Stimulated activated CD4-positive, alpha-beta T cell treated with anti-CD3 and anti-CD28 coated beads, Interleukin-12 subunit alpha, Interleukin-12 subunit beta, amount 100 ng/mL, for 4 hours (primary cell): ENCODE measurements around the gene KRTAP23-1.
A peak's percentile ranks its signal among the peaks of the same experiment; 100 is the strongest.

Experiments used
- DNase-seq: peaks from one replicate; pipeline ENCODE4 v3.0.0-alpha.2; 2020

Gene KRTAP23-1, protein sequence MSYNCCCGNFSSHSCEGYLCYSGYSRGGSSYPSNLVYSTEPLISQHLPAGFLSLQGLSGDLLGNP

DNA sequence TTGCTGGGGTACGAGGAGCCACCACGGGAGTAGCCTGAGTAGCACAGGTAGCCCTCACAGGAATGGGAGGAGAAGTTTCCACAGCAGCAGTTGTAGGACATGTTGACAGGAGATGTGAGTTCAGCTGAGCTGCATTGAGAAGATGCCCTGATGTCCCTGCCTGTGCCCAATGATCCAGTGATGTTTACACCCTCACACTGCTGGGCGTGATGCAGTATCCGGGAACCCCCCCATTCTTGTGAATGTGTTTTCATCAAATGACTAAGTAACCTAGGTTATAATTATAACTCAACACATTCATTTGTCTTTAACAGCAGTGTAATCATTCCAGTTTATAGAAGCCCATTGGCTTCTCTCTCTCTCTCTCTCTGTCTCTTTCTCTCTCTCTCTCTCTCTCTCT, at the start of gene KRTAP23-1:
TSS of gene KRTAP23-1 (minus strand) at position 101 of the 400 bp plus-strand sequence. CDS start at position 101, 0 bp downstream.
- DNase-seq = no peak

DNA sequence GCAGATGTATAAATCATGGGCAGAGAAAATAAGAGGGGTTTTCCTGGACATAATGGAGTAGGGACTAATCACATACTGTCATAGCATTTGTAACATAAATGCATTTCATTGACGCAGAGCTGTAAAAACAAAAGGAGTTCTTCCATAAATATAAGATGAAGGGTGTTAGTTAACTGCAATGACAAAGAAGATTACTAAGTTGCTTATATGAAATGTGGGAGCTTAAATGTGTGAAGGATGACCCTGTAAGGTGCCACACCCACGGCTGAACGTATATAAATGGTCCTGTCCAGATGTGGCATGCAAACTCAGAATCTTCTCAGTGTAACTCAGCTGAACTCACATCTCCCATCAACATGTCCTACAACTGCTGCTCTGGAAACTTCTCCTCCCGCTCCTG, 47.3 kb upstream of the KRTAP23-1 start, which contains the start of gene KRTAP13-1:
TSS of gene KRTAP13-1 (plus strand) at position 301 of the 400 bp plus-strand sequence. CDS start at position 357, 56 bp downstream.
- no peak for DNase-seq

DNA sequence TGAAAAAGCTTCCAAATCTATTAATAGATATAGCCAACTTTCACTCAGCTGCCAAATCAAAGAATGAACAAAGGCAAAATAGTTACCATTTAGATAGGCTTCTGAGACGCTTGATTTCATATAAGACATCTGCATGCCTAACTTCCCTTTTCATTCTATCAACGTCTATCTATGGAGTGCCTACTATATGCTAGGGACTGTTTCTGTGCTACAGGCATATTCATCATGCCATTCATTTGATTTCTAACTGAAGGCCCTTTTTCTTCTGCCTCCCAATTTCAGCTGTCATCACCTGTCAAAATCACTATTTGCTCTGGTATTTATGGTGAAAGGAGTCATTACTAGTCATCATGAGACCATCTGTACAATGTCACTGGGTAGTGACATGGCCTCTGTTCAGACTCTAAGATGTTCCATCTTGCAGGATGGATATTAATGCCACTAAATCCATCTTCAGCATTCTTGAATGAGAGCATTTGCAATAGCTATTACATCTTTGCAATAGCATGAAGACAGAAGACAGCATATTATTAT, 43.2 kb upstream of the KRTAP23-1 start:
- no peak for DNase-seq

DNA sequence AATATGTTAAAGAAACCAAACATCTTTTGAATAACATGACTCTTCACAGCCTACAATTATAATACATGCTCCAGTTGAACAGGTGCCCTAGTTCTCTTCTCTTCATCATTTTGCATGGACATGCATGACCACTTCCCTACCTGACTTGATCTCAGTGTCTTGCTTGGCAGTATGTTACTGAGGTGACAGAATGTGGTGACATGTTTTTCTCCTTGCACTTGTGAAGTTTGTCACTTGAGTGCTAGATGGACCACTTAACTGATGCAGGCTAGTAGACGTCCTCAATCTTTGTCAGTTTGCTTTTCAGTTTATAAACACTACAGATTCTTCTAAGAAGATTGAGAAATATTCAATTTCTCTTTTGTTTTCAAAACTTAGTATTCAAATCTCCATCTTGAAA, 33.8 kb upstream of the KRTAP23-1 start:
- DNase-seq = no peak

DNA sequence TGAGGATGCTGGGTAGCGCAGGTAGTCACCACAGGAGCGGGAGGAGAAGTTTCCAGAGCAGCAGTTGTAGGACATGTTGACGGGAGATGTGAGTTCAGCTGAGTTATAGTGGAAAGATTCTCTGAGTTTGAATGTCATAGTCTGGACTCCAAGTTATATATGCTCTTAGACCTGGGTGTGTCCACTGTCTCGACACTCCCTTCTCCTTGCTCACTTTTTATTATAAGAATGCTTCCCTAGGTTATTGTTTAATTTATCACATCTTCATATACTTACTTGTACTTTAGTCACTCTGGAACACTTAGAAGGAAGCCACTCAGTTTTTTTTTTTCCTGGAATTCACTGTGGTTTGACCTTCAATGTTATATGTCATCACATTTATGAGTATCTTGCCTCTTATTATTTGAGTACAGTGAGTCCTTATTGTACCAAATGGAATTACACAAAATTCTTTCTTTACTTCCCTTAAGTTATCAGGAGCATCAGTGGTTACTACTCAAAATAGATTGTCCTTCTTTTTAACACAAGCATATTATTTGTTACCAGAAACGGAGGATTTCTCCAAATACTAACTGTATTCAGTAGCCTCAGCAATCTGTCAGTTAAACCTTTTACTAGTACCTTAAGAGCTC, 23.8 kb upstream of the KRTAP23-1 start, which contains the start of gene KRTAP13-2:
TSS of gene KRTAP13-2 (minus strand) at position 133 of the 632 bp plus-strand sequence. CDS start at position 75, 58 bp downstream.
- DNase-seq = no peak

DNA sequence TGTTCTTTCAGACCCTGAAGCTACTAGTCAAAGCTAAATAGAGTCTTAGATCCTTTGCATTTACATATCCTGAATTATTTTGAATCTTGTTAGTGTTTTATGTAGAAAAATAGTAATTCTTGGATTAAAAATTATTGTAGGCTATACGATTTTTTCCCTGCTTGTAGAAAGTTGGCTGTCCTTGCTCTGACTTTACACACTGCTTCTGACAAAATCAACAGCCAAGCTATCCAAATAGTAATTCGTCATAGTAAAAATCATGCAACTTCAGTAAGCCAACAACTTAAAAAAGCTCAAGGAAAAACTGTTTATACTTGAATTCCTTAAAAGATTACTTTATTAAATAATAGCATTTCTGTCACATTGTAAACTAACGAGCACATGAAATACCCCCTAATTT, 7.5 kb upstream of the KRTAP23-1 start:
- no peak for DNase-seq

DNA sequence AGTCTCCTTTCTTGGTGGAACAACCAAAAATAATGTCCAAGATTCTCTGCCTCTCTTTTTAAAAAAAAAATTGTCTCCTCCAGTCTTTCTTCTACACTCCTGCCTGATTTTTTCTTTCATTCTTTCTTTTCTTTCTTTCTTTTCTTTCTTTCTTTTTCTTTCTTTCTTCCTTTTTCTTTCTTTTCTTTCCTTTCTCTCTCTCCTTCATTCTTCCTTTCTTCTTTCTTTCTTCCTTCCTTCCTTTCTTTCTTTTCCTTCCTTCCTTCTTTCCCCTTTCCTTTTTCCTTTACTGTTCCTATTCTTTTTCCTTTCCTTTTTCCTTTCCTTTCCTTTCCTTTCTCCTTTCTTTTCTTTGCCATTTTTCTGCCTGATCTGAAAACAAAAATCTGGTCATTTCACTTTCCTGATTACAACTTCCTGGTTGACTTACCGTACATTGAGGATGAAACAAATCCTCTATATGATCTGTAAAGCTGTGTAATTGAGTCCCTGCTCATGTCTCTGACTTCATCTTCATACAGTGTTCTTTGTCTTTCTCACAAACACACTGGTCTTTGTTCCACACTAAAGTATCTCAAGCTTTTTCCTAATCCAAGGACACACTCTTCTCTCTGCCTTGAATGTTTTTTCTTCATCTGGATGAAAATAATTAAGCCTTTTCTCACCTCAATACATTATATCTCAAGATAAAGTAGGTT, 6.1 kb upstream of the KRTAP23-1 start:
- no peak for DNase-seq

DNA sequence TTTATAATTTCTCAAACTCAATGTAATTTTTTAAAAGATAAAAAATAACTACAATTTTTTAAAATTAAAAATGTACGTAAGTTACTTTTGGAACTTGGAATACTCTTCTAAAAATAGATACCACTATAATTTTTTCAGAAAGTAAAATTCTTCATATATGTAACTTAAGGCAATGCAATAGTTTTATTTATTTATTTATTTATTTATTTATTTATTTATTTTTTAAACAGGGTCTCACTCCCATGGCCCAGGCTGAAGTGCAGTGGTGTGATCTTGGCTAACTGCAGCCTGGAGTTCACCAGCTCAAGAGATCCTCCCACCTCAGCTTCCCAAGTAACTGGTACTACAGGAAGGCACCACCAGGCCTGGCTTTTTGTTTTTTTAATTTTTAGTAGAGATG, 3.1 kb upstream of the KRTAP23-1 start:
- no peak for DNase-seq

DNA sequence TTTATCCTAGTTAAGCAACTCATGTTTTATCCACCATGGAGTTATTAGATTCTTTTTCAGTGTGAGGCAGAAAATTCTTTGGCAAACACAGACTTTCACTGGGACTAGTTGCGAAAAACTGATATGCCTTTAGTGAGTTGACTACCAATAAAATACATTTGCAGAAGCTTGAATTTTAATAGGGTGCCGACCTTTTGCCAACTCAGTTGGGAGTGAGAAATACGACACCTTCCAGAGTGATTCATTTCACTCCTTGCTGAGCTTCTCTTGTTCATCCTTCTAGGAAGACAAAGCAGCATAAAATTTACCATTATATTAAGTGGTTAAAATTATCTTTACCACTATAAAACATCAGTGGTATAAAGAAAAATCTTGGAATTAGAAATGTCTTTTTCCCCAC, 1.2 kb upstream of the KRTAP23-1 start:
- DNase-seq = no peak

DNA sequence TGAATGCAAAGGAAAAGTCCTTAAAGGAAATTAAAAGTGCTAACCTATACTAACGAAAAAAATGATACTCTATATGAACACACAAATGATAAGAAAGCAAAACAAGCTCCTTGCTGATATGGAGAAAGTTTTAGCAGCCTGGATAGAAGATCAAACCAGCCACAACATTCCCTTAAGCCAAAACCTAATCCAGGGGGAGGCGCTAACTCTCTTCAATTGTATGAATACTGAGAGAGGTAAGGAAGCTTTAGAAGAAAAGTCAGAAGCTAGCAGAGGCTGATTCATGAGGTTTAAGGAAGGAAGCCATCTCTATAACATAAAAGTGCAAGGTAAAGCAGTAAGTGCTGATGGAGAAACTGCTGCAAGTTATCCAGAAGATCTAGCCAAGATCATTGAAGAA, 3.4 kb downstream of the KRTAP23-1 start:
- DNase-seq = no peak

DNA sequence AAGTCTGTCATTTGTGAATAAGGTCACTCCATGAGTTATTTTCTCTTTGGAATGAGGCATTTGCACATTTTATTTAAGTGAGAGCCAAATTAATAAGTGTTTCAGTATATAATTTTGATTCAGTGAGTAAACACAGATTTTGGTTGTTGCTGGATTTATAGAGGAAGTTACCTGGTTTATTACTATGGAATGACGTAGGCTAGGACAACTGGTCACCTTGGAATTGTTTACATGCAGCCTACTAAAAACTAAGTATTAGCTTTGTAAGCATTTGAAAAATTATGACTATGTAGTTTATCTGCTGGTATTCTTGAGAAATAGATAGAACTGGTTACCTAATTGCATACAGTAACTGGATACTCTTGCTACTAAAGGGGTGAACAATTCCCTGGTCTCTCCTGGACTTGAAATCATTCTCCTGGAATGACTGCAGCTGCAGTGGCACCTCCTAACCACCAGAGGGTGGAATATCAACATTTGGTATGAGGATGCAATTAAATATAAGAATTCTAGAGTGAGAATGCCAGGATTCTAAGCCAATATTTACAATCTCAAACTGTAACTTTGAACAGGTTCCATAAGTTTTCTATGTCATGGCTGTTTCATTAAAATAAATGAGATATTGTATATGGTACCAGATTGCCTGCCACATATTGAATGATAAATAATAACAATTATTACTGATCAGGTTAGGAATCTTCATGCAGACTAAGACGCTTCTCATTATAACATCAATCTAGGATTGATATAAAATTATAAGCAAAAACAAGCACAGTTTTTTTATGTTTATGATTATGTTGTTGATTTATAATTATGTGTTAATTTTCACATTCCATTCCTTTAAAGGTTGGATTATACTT, 7.5 kb downstream of the KRTAP23-1 start:
- DNase-seq = peak; percentile 11

DNA sequence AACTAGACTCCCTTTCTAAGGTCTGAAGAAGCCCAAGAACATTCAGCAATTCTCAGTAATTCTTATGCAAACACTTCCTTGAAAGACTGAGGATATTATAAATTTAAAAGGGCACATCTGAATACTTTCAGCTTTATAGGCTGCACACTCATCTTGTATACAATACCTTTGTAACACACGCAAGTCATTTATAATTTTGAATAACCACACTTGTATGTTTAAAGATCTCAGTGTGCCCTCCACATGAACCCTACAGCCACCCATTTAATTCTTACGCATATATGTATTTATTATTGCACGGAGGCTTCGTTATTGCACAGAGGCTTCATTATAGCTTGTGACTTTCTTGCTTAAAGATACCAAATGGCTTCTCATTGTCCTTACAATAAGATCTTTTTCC, 9.7 kb downstream of the KRTAP23-1 start:
- no peak for DNase-seq

DNA sequence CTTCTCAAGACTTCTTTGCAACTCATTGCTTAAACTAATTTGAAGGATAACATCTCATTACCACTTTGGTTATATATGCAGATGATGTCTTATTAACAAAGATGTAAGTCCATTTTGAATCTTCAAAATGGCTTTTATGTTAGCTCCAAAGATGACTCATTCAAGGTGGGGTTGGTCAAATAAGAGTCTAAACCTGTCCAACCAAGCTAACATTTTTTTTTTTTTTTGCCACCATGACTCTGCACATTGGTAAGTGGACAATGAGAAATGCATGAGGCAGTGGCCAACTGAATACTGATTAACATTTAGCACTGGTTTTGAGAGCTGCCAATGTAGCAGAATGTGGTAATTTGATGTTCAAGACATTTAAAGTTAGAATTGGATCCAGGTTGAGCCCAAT, 10.6 kb downstream of the KRTAP23-1 start:
- DNase-seq = no peak

DNA sequence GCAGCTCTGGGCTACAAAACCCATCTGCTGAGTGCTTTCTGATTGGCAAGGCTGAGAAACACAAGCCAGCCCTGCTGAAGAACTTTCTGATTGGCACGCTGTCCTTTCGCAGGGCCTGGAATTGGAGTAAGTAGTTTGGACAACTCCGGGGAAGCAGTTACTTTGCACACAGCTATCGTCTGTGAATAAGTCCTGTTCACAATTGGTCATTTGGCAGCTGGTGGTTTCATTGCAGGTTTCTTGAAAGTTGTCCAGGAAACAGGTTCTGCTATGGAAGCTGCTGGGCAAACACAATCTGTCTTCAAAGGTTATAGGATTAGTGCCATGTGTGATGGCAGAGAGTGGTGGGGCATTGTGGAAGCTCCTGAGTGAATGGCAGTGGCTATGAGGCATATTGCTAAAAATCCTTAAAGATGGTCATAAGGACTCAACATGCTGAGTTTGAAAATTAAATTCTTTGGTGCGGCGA, 11.1 kb downstream of the KRTAP23-1 start, which contains the start of gene KRTAP27-1:
TSS of gene KRTAP27-1 (minus strand) at position 419 of the 469 bp plus-strand sequence. CDS start at position 393, 26 bp downstream.
- no peak for DNase-seq

DNA sequence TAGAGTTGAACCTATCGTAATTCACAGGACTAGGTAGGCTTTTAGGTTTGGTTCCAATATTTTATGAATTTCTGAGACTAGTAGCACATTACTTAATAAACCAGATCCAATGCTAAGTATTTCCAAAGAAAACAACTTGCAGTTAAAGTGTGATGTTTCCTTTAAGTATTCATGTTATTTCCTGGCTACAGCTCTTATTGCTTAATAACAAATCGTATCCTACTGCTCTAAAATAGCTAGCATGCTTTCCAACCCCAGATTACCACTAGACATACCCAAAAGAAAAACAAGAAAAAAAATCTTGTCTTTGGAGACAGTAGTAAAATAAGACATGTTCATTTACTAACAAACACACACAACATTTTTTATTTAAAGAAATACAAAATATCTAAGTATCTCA, 11.8 kb downstream of the KRTAP23-1 start:
- DNase-seq = no peak

DNA sequence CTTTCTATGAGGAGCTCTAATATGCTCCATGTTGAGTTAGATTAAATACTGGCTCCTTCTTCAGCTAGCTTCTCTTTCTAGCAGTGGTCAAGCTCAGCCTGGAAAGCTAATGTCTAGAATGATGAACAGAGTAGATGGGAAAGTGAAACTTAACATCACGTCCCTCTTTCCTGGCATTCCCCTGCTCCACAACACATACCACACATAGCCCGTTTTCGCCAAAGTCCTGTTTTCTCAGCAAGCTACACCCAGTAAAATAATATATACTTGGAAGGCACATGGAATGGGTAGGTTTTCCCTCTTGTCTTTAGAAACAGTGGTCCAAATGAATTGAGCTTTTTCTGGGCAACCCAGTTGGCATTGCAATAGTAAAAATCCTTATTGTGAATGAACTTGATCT, 14.7 kb downstream of the KRTAP23-1 start:
- DNase-seq = no peak

DNA sequence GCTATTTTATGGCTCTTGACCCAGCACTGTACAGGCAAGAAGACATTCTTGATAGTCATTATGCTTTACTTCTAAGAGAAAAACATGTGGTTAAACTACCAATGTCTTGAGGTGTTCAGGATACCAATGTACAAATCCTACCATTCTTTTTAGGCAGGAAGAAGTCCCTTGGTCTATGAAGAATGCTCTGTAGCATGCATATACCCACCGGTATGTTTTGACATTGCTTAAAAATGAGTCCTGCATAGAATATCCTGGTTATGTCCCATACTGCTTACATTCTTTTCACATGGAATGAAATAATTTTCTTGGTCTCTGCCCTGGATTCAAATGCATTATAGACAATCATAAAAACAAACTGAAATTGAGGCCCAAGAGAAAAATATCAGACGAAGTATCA, 15.7 kb downstream of the KRTAP23-1 start:
- DNase-seq = no peak

DNA sequence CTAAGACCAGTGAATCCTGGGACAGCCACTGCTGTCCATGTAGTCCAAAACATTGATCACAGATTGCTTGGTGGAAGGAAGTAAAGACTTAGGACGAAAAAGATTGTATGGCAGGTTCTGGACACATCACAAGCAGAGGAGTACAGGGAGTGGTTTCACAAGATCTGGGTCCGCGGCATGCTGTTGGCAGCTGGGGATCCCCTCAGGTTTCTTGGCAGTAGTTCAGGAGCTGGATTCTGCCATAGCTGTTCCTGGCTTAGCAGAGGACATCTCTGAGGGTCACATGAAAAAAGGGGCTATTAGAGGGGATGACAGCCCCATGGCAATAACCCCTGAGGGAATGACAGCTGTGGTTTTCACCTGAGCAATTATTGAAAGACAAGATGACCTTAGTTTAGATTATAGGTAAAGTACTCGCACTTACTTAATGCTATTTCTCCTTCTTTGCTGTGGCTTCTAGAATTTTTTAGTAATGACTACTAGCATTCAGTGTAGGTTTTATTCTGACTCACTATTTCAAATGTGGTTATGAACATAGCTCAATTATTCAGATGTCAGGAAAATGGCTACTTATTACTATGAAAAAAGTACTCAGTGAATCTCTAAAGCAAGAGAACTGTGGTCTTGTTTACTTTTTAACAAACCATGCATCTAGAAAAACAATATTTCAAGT, 19.1 kb downstream of the KRTAP23-1 start:
- no peak for DNase-seq

DNA sequence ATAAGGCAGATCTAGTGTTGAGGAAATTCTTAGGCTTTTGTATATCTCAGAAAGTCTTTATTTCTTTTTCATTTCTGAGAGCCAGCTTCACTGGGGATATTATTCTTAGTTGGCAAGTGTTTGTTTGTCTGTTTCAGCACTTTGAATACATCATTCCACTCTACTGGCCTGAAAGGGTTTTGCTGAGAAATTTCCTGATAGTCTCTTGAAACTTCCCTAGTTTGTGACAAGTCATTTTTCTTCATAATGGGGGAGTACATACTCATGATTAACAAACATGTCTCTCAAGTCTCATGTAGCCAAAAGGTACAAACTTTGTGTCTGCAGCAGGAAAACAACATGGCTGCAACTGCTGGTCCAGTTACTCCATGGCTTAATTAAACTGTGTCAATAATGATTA, 22.0 kb downstream of the KRTAP23-1 start:
- DNase-seq = no peak

DNA sequence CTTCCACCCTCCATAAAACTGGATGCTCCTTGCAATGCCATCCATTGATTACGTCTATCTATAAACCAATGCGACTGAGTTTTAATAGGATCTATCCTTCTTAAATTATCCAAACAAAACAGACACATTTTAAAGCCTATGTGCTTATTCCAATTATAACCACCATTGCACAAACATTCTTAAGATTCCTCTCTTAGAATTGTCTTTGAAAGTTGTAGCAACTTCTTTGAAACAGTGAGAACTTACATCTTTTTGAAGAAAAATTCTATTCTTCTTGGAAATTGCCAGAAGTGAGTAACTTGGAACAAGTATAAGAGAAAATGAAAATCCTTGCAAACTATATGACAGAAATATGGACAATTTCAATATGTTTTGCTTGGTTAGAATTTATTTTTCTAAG, 28.2 kb downstream of the KRTAP23-1 start, which contains the start of gene KRTAP26-1:
TSS of gene KRTAP26-1 (minus strand) at position 101 of the 400 bp plus-strand sequence. CDS start 280 bp downstream, outside the sequence.
- DNase-seq = no peak

DNA sequence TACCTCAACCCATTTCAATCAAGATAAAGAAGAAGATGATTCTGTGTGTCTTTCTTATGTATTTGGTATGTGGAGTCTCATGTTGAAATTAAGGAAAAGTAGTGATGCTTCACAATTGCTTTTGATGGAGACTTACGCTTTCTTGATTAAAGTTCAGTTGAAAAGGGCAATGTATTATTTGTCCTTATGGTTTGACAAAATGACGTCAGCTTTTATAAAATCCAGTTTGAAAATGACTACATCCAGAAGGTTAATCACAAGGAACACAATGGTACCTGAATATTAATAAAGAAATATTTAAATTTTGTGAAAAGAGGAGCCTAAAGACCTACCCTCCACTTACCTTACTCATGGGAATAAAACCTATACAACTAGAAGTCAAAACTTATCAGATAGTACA, 32.7 kb downstream of the KRTAP23-1 start:
- no peak for DNase-seq

DNA sequence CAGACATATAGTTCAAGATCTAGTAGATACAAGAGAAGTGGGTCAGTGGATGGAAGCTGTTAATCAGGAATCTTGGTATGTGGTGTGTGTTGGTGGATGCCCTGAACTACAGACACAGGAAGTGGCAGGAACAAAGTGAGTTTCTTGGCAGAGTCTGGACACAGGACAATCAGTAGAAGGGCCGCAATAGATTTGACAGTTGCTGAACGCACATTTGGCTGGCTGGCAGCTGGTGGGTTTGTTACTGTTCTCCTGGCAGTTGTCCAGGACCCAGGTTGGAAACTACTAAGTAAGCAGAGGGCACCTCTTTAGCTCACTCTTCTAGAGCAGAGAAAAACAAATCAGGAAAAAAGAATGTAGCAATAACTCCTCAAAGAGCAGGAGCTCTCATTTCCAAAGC, 41.5 kb downstream of the KRTAP23-1 start:
- no peak for DNase-seq
